IPS DF 4.7 (cell line): Measurements from ENCODE around the gene LTC4S.

Experiments
- DNase-seq: peaks from one replicate; pipeline ENCODE4 v3.0.0-alpha.2; 2013; ENCODE audit warnings: low spot score; ENCODE audit errors: extremely low read depth

LTC4S gene

GRCh38 chr5:179806250-179807048 lies 12.7 kb downstream of the LTC4S start, which contains the start of gene MGAT4B:
Gene MGAT4B, minus strand, starts transcription at chr5:179806866. Its CDS starts 283 bp downstream, at chr5:179806583.
- no peak for DNase-seq

DNA sequence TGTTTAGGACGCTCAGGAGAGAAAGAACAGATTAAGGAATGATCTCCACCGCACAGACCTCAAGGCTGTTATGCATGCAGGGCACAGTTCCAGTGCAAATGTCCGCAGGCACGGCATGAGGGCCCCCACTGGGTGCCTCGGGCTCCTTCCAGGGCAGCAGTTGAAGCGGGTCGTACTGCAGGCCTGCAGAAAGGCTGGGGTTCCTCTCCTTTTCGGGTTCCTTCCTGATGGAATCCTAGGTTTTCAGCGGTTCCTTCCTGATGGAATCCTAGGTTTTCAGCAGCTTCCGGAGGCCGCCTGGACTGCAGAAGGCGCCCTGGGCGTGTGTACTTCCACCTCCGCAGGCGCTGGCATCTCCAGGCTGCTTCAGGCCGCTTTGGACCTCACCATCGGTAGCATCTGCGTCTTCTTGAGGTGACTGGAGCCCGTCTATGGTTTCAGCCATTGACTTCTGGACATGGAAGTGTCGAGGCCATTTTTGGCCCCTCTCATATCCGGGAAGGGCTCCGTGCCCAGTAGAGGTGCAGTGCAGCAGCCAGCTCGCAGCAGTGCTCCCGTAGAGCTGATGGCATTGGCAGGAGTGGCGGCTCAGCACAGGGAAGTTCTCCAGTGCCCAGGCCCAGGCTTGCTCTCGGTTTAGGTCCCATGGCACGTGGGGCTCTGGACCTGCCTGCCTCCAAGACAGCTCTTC lies 18.5 kb downstream of the LTC4S start:
- no peak for DNase-seq

- no peak for DNase-seq
Measured at GRCh38 chr5:179812997-179813607, 19.3 kb downstream of the LTC4S start.

DNA sequence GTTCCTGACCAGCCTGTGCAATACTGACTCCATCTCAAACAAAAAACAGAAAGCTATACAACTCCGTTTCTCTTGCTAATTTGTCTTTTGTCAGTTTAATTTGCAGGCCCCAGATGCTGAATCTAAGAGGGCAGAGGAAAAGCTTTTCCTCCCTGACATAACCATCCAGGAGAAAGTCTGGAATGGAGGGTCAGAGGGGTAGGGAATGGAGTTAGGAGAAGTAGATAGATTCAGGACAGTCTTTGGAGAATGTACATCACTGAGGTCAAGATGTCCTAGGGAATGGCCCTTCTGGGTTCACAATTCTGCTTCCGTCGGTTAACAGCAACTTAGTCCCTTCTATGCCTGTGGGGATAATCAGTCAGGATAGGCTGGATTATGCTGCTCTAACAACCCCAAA lies 20.3 kb downstream of the LTC4S start:
- no peak for DNase-seq

GRCh38 chr5:179815491-179816249 lies 21.9 kb downstream of the LTC4S start:
- DNase-seq: no peak

GRCh38 chr5:179816401-179816795 lies 22.6 kb downstream of the LTC4S start:
- DNase-seq: no peak

DNA sequence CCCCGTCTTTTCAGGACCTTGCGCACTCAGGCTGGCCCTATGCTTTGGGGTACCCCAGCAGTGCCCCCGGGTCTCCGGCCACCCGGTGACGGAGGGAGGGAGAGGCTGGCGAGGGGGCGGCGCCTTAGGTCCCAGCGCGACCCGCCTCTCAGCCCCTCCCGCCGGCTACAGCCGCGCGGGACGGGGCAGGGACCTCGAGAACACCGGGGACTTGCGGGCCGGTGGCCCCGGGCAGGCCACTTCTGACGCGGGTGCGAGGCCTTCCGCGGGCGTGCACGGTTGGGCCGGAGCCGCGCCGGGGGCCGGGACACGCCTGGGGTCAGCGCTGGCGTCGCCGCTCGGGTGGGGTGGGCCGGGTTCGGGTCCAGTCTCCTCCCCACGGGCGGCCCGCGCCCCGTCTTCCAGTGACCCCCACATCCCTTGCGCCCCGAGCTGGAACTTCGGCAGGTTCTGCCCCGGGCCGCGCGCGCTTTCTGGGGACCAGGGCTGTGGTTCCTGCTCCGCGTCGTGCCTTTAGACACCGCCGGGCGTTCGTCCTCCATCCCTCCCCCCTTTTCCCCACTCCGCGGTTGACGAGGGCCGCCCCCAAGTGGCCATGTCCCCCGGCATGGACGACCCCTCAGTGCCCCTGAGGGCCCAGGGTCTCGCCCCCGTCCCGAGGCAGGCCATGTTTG lies 23.1 kb downstream of the LTC4S start:
- no peak for DNase-seq

GRCh38 chr5:179817470-179817840 lies 23.7 kb downstream of the LTC4S start:
- DNase-seq: no peak

DNA sequence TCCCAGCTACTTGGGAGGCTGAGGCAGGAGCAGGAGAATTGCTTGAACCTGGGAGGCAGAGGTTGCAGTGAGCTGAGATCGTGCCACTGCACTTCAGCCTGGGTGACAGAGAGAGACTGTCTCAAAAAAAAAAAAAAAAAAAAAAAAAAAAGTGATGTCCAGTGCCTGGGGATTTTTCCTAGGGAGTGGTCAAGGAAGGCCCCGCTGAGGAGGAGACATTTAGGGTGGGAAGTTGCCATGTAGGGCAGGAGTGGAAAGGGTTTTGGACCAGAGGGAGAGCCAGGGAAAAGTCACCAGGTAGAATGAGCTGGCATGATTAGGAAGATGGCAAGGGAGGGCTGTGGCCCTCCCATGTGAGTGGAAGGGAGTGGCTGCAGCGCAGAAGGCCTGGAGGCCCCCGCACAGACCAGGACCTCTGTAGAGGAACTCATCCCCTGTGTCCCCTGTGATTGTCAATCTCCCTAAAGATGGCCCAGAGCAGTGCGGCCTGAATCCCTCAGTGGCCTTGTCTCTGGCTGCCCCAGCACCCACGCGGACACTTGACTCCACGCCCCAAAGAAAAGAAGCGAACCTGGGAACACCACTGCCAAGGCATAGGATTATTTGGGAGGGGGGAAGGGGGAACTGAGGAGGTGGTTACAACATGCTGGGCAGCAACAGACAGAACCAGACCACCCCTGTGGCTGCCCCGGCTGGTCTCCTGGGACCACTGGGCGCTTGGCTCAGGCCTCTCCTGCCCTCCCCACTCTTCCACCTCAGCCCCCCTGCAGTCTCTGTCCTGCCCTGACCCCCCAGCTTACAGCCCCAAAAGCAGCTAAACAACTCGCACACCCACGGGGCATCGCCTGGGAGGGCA lies 24.3 kb downstream of the LTC4S start:
- DNase-seq: no peak

DNA sequence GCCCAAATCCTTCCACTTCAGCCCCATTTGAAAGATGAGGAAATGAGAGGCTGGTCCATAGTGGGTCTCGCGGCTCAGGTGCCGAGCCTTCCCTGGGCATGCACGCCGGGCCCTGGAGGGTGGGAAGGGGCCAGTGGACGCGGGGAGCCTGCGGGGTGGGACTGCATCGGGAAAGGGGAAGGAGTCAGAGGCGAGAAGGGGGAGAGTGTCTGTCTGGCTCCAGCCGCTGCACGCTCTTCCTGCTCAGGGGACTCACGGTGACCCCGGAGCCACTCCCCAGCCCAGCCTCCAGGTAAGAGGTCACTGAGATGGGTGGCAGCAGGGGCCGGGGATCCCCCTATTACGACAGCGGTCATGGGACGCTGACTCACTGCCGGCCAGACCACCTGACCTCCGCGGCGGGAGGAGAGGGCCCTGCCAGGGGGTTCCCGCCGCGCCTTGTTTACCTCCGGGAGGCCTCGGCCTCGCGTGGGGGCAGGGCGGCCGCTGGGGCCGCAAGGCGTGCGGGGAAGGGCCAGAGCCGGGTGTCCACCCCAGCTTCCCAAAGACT lies 25.0 kb downstream of the LTC4S start:
- DNase-seq: no peak

GRCh38 chr5:179819296-179820126 lies 25.7 kb downstream of the LTC4S start:
- no peak for DNase-seq

DNA sequence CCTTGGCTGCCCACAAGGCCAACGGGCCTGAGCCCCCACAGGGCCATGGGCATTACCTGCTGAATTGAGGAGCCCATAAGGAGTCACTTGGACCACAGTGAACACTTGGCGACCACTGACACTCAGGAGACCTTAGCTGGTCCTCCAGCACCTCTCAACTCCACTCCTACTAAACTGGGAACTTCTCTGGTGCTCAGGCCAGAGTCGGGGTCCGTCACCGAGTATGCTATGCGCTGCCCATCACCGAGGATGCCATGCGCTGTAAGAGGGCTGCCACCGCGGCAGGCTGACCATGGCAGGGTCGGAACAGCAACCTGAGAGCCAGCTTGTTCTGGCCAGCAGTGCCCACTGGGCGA lies 26.3 kb downstream of the LTC4S start:
- DNase-seq: no peak

- no peak for DNase-seq
Measured at GRCh38 chr5:179820483-179821297, 26.9 kb downstream of the LTC4S start, which contains the start of gene SQSTM1. Gene SQSTM1, plus strand, starts transcription at chr5:179820905. Its CDS starts 32 bp downstream, at chr5:179820937.

DNA sequence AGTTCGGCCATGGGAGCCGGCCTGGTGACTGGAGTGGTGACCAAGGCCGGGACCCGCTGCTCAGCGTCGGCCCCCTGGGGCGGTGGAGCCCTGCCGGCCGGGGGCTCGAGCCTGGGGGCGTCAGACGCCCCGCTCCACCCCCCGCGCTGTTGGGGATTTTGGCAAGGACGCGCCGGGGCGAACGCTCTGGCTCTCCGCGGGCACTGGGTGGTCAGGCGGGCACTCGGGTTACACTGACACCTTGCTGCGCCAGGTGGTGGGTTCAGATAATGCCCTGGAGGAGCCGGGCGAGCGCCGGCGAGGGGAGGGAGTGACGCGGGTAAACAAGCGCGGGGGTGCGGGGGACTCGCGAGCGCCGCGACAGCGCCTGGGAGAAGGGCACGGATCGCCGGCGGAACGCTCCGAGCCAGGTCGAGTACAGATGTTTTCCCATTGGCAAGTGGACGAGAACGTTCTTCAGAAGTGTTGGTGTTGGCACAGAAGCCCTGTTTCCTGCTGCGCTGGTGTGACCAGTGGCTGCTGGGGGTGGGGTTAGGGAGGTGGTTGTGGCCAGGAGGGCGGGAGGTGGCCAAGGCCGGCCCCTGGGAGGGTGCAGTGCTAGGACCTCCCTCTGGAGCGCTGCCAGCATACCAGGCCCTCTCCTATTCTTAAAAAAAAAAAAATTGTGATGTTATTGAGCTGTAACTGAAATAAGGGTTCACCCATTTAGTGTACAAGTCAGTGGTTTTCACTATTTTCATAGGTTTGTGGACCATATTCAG lies 27.7 kb downstream of the LTC4S start:
- DNase-seq: no peak

- DNase-seq: no peak
Measured at GRCh38 chr5:179822059-179822432, 28.3 kb downstream of the LTC4S start.

GRCh38 chr5:179822444-179822990 lies 28.7 kb downstream of the LTC4S start:
- no peak for DNase-seq
